Activated naive CD4-positive, alpha-beta T cell treated with anti-CD3 and anti-CD28 coated beads, Interleukin-2, amount 10 ng/mL, durations not matched to agents 7 days and 5 days (primary cell): ENCODE data around the gene BEX4.

Experiments
- CTCF ChIA-PET: fragments of 350-600 bp; sonication (Branson Sonifier 250); formaldehyde crosslinking; loops from one replicate; lab custom pipeline; 2021; ENCODE audit warnings: antibody characterized with exemption; lab: Charles Lee
- DNase-seq: peaks from one replicate; pipeline ENCODE4 v3.0.0-alpha.2; 2020
- H3K27ac Mint-ChIP-seq: one replicate; pipeline ENCODE4 v1.8.0; 2021; ENCODE audit warnings: mild to moderate bottlenecking, moderate library complexity, mixed read lengths
- H3K27me3 Mint-ChIP-seq: one replicate; pipeline ENCODE4 v1.8.0; 2021; ENCODE audit warnings: mild to moderate bottlenecking, mixed read lengths
- H3K36me3 Mint-ChIP-seq: one replicate; pipeline ENCODE4 v1.8.0; 2021; ENCODE audit warnings: mixed read lengths
- H3K4me1 Mint-ChIP-seq: one replicate; pipeline ENCODE4 v1.8.0; 2021; ENCODE audit warnings: mixed read lengths
- H3K4me3 Mint-ChIP-seq: one replicate; pipeline ENCODE4 v1.8.0; 2021; ENCODE audit warnings: mild to moderate bottlenecking, moderate library complexity, mixed read lengths
- H3K9me3 Mint-ChIP-seq: one replicate; pipeline ENCODE4 v1.8.0; 2021; ENCODE audit warnings: mixed read lengths

Gene BEX4

GRCh38 chrX:103254921-103255493, 40.1 kb downstream of the BEX4 start, which contains the start of gene TCEAL8:
TSS of gene TCEAL8 (minus strand) at chrX:103255155. CDS start at chrX:103253979, 1,176 bp downstream.
- no peaks in the 10 kb centered on the region for H3K9me3 Mint-ChIP-seq
- H3K36me3 Mint-ChIP-seq: peaks cover 13% of the 10 kb centered on the region
- peaks cover 22% of the 10 kb centered on the region for H3K4me1 Mint-ChIP-seq
- peak within 1 kb of the TSS; percentile 98 for H3K4me3 Mint-ChIP-seq
- CTCF ChIA-PET: no interaction called here
- DNase-seq: peak; percentile 77
- peaks cover 5% of the 10 kb centered on the region for H3K27me3 Mint-ChIP-seq
- H3K27ac Mint-ChIP-seq: peak within 1 kb of the TSS; percentile 97

- peaks cover 22% of the 10 kb centered on the region for H3K4me1 Mint-ChIP-seq
Measured at GRCh38 chrX:103256651-103257050, 41.7 kb downstream of the BEX4 start.

GRCh38 chrX:103258275-103258674, 43.4 kb downstream of the BEX4 start:
- DNase-seq: no peak
- Mint-ChIP-seq H3K4me3 (no peak overlapping the region), H3K36me3 (peaks cover 9% of the 10 kb centered on the region), H3K9me3 (no peaks in the 10 kb centered on the region), H3K4me1 (peaks cover 21% of the 10 kb centered on the region), H3K27ac (no peak overlapping the region), H3K27me3 (peaks cover 5% of the 10 kb centered on the region)
- CTCF ChIA-PET: interaction anchor here (1.3 kb wide), 1 partner anchor 47 kb away, joined by 3 read pairs; no protein-coding TSS in a partner anchor

More at GRCh38 chrX:103256651-103257050, 41.7 kb downstream of the BEX4 start:
- no peak for DNase-seq
- H3K36me3 Mint-ChIP-seq: peaks cover 13% of the 10 kb centered on the region
- peaks cover 5% of the 10 kb centered on the region for H3K27me3 Mint-ChIP-seq
- no peaks in the 10 kb centered on the region for H3K9me3 Mint-ChIP-seq
- H3K4me3 Mint-ChIP-seq: no peak overlapping the region
- no peak overlapping the region for H3K27ac Mint-ChIP-seq
- CTCF ChIA-PET: interaction anchor here (0.7 kb wide), 1 partner anchor 512 kb away, joined by 3 read pairs; no protein-coding TSS in a partner anchor
